HG02763 (cell line): ENCODE measurements around the gene UBE3B.

Source experiments
- ATAC-seq: cut with Tn5 transposase; IDR thresholded peaks from one replicate; pipeline ENCODE4 v1.9.1; 2021; ENCODE audit warnings: mild to moderate bottlenecking, moderate library complexity; ENCODE audit not compliant: unreplicated experiment

The UBE3B gene

DNA sequence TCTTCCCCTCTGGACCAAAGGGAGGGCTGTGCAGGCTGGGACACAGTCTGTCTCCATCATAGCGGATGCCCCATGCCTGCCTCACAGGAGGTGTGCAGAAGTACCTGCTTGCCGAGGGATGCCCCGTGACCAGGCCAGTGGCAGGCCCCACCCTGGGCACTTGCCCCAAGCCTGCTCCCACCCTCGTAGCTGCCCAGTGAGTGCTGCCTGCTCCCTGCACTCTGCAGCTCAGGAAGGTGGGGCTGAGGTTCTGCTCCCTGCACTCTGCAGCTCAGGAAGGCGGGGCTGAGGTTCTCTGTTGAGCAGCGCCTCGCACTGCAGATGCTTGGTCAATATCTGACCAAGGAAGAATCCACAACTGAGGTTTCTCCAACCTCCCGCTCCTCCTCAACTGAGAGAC lies 89.0 kb downstream of the UBE3B start:
- ATAC-seq: no peak

DNA sequence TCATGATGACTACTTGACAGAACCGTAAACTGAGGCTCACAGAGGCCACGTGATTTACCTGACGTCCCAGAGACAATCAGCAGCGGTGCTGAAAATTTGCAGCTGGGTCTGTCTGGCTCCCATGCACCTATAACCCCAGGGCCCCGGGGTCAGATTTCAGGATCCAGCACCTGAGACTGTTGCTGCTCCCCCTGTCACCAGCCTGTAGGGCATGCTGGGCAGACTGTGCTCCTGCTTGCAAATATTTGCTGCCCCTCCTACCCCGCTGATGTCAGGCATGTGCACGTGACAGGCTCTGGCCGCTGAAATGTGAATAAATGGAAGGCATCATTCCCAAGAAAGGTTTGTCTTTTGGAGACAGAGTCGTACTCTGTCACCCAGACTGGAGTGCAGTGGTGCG lies 89.9 kb downstream of the UBE3B start:
- no peak for ATAC-seq

DNA sequence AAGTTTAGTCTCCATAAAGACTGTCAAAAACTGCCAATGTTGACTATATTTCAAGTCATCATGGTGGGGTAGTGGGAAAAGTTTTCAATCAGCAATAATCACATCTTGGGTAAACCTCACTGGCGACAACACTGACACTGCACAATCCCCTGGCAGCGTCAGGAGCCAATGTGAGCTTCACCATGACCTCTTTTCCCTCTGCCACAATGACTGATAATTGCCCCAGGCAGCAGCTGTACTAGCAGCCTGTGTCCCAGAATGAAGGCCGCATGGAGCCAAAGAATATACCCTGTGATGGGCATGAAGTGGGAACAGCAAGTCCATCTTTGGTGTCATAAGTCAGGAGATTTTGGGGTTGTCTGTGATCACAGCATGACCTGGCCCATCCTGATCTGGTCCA lies 90.5 kb downstream of the UBE3B start:
- ATAC-seq: no peak

DNA sequence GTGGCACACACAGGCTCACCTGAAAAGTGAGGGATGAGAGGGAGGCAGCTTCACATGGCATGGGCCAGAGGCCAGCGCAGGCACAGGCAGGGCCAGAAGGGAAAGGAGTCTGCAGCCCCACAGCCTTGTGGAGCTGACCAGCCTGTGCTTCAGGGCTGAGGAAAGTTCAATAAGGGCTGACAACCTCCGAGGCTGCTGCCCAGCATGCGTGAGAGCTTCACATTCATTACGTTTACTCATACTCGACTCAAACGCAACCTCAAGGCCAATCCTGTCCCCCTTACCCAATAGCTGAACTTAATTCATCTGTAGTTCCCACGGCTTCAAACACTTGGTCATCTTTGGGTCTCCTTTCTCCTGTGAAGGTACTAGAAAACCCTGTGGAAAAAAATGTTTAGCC lies 91.1 kb downstream of the UBE3B start:
- ATAC-seq: no peak

DNA sequence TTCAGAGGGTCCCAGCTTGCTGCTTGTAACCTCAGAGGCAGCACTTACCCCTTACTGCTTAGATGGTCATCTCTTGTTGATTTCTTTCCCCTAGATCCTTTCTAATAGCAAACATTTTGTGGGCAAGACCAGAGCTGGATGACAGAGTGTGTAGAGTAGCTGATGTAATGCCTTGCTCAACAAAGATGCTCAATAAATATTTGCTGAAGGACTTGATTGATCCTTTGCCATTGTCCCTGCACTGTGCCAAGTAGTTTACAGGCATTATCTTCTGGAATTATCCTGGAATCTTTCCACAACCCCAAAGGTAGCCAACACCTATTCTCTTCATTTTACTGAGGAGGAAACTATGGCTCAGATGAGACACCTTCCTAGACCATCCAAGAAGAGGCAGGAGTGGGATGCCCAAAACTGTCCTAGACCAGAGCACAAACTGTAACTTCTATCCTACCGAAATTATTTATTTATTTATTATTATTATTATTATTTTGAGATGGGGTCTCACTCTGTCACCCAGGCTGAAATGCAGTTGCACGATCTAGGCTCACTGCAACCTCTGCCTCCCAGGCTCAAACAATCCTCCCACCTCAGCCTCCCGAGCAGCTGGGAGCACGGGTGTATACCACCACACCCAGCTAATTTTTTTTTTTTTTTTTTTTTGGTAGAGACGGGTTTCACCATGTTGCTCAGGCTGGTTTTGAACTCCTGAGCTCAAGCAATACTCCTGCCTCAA lies 94.5 kb downstream of the UBE3B start:
- no peak for ATAC-seq

DNA sequence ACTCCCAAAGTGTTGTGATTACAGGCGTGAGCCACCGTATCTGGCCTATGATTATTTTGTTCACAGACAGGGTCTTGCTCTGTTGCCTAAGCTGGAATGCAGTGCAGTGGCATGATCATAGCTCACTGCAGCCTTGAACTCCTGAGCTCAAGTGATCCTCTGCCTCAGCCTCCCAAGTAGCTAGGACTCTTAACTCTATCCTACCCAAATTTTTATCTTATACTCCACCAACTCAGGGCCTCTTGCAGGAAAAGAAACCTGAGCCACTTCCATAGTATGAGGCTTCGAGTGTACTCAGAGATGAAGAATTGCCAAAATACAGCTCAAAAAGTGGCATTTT lies 95.0 kb downstream of the UBE3B start:
- ATAC-seq: no peak

DNA sequence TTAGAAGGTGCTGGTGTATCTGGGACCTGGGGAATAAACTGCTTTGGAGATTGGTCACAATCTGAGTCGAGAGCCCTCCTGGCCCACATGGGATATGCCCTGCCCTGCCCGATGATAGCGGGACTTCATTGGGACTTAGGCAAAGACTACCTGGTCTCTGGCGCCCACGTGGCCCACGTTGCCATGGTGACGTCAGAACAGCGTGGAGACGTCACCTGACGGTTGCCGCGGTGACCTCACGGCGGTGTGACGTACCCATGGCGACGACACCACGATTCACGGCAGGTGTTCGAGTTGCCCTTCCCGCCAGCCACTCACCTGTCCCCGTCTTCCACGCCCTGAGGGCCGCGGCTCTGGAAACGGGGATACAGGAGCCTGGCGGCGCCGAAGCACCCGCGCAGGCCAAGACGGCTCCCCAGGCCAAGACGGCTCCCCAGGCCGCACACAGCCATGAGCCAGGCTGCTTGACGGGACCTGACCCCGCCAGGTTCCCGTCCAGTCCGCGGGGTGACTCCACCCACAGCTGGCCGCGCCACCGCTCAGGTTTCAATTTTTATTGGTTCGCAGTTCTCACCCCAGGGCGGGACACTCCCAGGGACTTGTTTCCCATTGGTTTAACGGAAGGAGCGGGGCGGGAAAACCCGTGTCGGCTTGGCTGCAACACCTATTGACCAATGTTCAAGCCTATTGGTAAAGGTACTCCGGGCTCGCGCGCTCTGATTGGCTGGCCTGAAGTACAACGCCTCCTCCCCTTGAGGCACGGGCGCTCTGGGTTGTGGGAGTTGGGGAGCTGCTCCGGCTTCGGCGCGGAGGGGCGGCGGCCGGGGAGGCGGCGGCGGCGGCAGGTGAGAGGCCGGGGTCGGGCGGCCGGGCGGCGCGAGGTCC lies 95.8 kb downstream of the UBE3B start, which contains the start of the genes MMAB and MVK:
Gene MMAB (minus strand): TSS at position 476 of the 885 bp plus-strand sequence. CDS start 24 bp downstream, at position 452.
Gene MVK (plus strand): TSS at position 766 of the 885 bp plus-strand sequence. CDS start 1,029 bp downstream, outside the sequence.
- peak; percentile 94 for ATAC-seq

DNA sequence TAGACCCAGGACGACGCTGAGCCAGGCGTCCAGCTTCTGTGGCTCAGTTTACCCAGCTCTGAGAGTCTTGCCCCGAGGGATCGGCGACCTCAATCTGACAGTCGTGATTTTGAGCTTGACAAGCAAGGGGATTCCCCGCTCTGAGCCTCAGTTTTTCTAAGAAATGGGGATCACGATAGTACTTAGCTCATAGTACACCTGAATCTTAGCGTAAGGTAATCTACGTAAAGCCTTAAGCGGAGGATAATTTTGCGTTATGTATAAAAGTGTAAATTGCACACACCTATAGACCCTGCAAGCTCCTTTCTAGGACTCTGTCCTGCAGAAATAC lies 96.4 kb downstream of the UBE3B start:
- ATAC-seq: no peak

DNA sequence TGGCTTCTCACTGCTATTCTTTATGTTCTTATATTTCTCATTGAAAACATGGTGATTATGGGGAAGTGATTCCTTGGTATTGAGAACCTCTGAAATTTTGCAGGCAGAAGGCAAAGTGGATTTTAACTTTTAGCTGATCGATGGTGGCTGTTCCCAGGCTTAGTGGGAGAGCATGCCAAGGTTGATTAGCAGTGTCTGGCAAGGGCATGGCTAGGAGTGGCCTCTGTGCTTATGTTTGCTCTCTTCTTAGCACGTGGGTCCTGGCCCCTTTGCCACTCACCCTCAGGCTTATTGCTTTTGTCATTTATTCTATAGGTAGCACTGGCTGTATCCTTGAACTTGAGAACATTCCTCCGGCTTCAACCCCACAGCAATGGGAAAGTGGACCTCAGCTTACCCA lies 98.2 kb downstream of the UBE3B start:
- ATAC-seq: no peak

DNA sequence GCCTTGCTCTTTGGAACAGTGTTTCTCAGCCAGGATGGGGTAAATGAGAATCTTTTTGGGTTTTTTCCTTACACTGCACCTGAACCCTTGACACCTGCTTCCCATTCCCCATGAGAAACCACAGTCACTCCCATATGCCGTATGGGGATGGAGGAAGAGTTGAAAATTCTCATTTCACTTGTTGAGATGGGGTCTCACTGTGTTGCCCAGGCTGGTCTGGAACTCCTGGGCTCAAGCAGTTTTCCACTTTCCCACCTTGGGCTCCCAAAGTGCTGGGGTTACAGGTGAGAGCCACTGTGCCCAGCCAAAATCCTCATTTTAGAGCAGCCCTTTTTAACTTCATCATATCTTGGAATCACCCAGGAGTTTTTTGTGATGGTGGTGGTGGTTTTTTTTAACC lies 99.9 kb downstream of the UBE3B start:
- ATAC-seq: no peak

DNA sequence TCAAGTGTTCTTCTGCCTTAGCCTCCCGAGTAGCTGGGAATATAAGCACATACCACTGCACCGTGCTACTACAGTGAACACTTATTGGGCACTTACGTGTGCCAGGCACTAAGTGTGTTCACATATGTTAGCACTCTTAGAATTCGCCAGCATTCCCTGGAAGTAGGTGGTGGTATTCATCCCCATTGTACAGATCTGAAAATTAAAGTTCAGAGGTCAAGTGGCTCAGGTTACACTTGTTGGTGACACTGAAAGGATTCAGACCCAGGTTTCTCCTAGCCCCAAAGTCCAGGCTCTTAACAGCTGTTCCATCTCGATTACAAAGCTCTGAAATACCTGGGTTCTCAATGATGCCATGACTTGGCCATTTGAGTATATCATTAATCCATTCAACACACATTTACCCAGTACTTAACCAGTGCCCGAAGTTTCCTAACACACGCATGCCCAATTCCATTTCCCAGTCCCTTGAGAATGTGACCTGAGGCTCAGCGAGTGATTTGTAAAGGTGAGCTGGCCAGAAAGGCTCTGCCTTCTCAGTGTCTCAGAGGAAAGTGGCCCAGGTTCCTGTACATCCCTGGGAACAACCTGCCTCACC lies 101.0 kb downstream of the UBE3B start:
- no peak for ATAC-seq

DNA sequence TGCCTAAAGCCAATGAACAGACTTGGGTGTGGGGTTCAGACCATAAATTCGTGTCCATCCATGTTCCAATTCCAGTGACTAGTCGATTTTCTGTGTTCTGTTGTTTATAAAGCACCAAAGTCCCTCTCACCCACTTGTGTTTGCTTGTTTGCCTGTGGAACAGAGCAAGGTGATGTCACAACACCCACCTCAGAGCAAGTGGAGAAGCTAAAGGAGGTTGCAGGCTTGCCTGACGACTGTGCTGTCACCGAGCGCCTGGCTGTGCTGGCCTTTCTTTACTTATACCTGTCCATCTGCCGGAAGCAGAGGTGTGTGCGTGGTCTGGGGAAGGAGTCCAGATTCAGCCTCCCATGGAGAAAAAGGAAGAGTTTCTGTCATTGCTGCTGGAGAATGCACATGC lies 102.2 kb downstream of the UBE3B start:
- no peak for ATAC-seq

DNA sequence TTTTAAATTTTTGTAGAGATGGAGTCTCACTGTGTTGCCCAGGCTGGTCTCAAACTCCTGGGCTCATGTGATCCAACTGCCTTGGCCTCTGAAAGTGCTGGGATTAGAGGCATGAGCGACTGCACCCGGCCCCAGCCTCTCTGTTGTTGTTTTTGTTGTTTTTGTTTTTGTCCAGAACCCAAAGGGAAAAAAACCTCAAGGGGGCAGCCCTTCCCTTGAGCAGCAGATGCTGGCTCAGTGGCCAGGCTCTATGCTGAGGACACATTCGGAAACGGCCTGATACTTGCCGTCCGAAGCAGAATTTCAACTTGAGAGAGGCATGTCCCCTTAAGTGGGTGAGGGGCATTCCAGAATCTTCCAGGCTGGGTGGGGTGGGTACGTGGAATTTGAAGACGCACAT lies 102.8 kb downstream of the UBE3B start:
- no peak for ATAC-seq

DNA sequence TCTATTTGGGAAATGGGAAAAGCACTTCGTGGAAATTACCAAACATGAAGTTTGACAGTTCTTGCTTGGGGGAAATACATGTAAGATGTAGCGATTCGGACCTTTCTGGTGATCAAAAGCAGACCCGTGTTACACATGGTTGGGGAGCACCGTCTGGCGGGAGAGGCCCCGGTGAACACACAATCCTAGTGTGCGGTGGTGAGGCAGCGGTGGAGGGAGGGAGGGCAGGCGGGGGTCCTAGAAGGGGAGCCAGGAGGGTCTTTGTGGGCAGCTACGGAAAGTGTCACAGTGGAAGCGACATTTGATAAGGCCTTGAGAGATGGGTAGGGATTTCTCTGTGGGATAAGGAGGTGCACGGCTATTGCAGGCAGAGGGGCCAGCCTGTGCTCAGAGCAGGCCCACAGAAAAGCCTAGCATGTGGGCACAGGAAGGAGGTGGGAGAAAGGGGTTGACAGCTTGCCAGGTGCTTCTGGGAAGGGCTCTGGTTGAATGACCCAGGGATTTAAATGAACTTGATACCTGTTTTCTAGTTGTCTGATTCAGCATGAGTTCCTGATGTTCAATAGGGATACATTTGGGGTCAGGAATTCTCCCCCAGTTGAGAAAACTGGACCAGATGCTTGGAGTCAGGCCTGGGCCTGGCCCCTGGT lies 103.4 kb downstream of the UBE3B start:
- no peak for ATAC-seq

DNA sequence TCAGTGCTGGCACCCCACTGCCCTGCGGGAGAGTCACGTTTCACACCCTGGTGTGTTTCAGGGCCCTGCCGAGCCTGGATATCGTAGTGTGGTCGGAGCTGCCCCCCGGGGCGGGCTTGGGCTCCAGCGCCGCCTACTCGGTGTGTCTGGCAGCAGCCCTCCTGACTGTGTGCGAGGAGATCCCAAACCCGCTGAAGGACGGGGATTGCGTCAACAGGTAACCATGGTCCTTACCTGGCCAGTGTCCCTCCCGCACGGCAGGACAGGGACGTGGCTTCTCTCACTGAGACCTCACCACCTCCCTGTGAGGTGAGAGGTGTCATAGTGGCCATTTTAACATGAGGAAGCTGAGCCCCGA lies 103.9 kb downstream of the UBE3B start:
- ATAC-seq: no peak

DNA sequence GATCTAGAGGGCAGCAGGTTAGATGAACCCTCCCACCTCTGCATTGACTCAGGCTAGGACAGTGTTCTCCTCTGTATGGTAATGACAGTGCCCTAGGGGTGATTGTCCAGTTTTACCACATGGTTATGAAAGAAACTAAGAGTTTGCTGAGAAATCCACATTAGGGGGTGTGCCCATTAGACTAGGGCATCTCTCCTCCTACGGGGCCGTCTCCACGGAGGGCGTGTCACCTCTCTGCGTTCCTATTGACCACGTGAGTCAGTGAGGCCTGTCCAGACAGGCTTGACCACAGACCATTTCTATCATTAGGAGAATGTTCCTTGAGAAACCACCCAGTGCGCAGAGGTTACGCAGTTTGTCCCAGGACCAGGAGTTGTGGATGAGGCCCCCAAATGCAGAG lies 104.4 kb downstream of the UBE3B start:
- ATAC-seq: no peak

DNA sequence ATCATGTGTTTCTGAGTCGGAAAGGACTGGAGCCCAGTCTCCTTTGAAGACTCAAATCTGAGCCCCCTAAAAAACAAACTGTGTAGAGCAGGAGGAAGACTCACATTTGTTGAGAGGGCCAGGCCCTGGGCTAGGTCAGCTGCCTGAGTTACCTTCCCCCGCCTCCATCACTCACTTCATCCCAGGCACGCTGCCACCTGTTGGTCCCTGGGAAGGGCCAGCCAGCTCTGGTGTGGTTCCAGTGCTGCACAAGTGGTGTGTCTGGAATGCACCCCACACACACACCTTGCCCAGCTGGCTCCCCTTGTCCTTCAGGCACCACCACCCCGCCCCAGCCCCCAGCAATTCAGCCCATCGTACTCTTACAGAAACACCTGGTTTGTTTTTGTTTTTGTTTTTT lies 105.2 kb downstream of the UBE3B start:
- no peak for ATAC-seq

DNA sequence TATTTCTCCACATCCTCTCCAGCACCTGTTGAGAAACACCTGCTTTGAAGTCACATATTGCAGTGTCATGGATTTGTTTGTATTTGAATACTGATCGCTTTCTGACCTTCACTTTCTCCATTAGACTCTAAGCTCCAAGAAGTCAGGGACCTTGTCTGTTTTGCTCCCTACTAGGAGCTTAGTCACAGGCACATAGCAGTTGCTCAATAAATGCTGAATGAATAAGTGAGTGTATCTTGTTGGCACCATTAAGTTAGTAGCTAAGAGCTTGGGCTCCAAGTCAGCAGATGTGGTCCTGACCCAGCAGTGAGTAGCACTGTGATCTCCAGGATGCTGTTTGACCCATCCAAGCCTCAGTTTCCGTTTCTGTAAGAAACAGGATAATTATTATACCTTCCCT lies 106.3 kb downstream of the UBE3B start:
- no peak for ATAC-seq
